Esophagus squamous epithelium (tissue), 4 donors: ENCODE results near the gene GDF11.

Experiments used
- POLR2A ChIP-seq, 4 donors: fragments of 450-650 bp; IDR thresholded peaks; one replicate each; pipeline ENCODE4 v1.6.1; 2017; ENCODE audit warnings: antibody characterized with exemption in 4 of 4, mild to moderate bottlenecking in 4 of 4, moderate library complexity in 3 of 4
- TF ChIP-seq, protein P1 (sequence below), 6 experiments: fragments of 450-650 bp in 4 of 6; fragments of 200-600 bp in 2 of 6; sonication (generic) in 2 of 6; IDR thresholded peaks; one replicate each; pipeline ENCODE4 v1.5.1; 2016 to 2019; ENCODE audit warnings: antibody characterized with exemption in 6 of 6, mild to moderate bottlenecking in 4 of 6, moderate library complexity in 4 of 6

DNA sequence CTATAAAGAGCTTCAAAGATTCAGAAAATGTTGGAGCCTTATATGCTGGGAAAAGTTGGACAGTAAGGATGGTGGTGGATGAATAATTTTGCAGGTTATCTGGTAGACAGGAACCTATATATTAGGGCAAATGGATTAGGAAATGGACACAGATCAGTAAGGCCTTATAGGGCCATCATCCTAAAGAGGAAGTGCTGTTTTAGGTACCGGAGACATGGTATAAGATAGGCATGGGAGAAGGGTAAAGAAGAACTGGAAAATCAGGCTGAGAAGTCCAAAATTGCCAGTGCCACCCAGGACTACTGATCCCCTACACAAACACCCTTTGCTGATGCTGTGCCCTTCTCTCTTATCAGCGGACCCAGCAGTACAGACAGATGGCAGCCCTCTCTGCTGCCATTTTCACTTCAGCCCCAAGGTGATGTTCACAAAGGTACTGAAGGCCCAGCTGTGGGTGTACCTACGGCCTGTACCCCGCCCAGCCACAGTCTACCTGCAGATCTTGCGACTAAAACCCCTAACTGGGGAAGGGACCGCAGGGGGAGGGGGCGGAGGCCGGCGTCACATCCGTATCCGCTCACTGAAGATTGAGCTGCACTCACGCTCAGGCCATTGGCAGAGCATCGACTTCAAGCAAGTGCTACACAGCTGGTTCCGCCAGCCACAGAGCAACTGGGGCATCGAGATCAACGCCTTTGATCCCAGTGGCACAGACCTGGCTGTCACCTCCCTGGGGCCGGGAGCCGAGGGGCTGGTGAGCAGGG lies 5.5 kb downstream of the GDF11 start:
- TF ChIP-seq, protein P1, sequence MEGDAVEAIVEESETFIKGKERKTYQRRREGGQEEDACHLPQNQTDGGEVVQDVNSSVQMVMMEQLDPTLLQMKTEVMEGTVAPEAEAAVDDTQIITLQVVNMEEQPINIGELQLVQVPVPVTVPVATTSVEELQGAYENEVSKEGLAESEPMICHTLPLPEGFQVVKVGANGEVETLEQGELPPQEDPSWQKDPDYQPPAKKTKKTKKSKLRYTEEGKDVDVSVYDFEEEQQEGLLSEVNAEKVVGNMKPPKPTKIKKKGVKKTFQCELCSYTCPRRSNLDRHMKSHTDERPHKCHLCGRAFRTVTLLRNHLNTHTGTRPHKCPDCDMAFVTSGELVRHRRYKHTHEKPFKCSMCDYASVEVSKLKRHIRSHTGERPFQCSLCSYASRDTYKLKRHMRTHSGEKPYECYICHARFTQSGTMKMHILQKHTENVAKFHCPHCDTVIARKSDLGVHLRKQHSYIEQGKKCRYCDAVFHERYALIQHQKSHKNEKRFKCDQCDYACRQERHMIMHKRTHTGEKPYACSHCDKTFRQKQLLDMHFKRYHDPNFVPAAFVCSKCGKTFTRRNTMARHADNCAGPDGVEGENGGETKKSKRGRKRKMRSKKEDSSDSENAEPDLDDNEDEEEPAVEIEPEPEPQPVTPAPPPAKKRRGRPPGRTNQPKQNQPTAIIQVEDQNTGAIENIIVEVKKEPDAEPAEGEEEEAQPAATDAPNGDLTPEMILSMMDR (IDR thresholded peaks at IDR 0.05) = no peak
- no peak for TF ChIP-seq POLR2A (IDR thresholded peaks at IDR 0.05)
